H9 (cell line): ENCODE data around the gene C6orf15. TPM values are rescaled to one million over a fixed set of nuclear protein-coding genes. Genes with fewer than 3 reads are reported as not detected.

Experiments used
- DNase-seq: peaks from one replicate; pipeline ENCODE4 v3.0.0-alpha.2; 2017
- H2AFZ ChIP-seq: one replicate; pipeline ENCODE4 v1.6.1; 2013; ENCODE audit warnings: mild to moderate bottlenecking, low read length, control low read depth, moderate library complexity
- H2AK5ac ChIP-seq: 2 replicates; pipeline ENCODE4 v1.6.1; 2013; ENCODE audit warnings: low read length, control low read depth, mixed read lengths; ENCODE audit not compliant: insufficient read length
- H2BK120ac ChIP-seq: one replicate; pipeline ENCODE4 v1.6.1; 2013; ENCODE audit warnings: low read depth, mild to moderate bottlenecking, low read length, control low read depth, inconsistent platforms; ENCODE audit not compliant: poor library complexity, severe bottlenecking
- H2BK12ac ChIP-seq: 2 replicates; pipeline ENCODE4 v1.6.1; 2013; ENCODE audit warnings: low read length, control low read depth, mixed read lengths, low read depth; ENCODE audit not compliant: insufficient read length
- H2BK15ac ChIP-seq: 2 replicates; pipeline ENCODE4 v1.6.1; 2013; ENCODE audit warnings: low read depth, low read length, control low read depth
- H2BK20ac ChIP-seq: one replicate; pipeline ENCODE4 v1.6.1; 2013; ENCODE audit warnings: low read depth, mild to moderate bottlenecking, low read length, control low read depth, inconsistent platforms; ENCODE audit not compliant: poor library complexity, severe bottlenecking
- H2BK5ac ChIP-seq: 2 replicates; pipeline ENCODE4 v1.6.1; 2013; ENCODE audit warnings: low read length, control low read depth, mixed read lengths; ENCODE audit not compliant: insufficient read length
- H3K14ac ChIP-seq: 2 replicates; pipeline ENCODE4 v1.6.1; 2013; ENCODE audit warnings: low read length, control low read depth; ENCODE audit not compliant: insufficient read depth
- H3K18ac ChIP-seq: 2 replicates; pipeline ENCODE4 v1.6.1; 2013; ENCODE audit warnings: low read depth, mild to moderate bottlenecking, mixed read lengths, low read length, control low read depth; ENCODE audit not compliant: insufficient read length
- H3K23ac ChIP-seq: 2 replicates; pipeline ENCODE4 v1.6.1; 2013; ENCODE audit warnings: low read length, control low read depth, mixed read lengths, low read depth; ENCODE audit not compliant: insufficient read length
- H3K23me2 ChIP-seq: 2 replicates; pipeline ENCODE4 v1.6.1; 2013; ENCODE audit warnings: low read depth, mild to moderate bottlenecking, mixed read lengths, low read length, control low read depth; ENCODE audit not compliant: insufficient read length, poor library complexity, severe bottlenecking
- H3K27ac ChIP-seq: 2 replicates; pipeline ENCODE4 v1.5.1; 2013; ENCODE audit warnings: low read length, control low read depth, mixed read lengths, low read depth; ENCODE audit not compliant: insufficient read length
- H3K27me3 ChIP-seq: 2 replicates; pipeline ENCODE4 v1.6.1; 2013; ENCODE audit warnings: low read length, control low read depth, inconsistent platforms; ENCODE audit not compliant: insufficient read depth
- H3K4ac ChIP-seq: 2 replicates; pipeline ENCODE4 v1.6.1; 2013; ENCODE audit warnings: low read depth, mild to moderate bottlenecking, control low read depth, inconsistent platforms, low read length, moderate library complexity
- H3K4me1 ChIP-seq: 2 replicates; pipeline ENCODE4 v1.6.1; 2013; ENCODE audit warnings: low read length, control low read depth, inconsistent platforms; ENCODE audit not compliant: insufficient read depth
- H3K4me2 ChIP-seq: 2 replicates; pipeline ENCODE4 v1.6.1; 2013; ENCODE audit warnings: low read length, control low read depth, mixed read lengths; ENCODE audit not compliant: insufficient read length, insufficient read depth
- H3K56ac ChIP-seq: 2 replicates; pipeline ENCODE4 v1.6.1; 2013; ENCODE audit warnings: low read depth, mild to moderate bottlenecking, mixed read lengths, low read length, control low read depth; ENCODE audit not compliant: insufficient read length
- H3K79me1 ChIP-seq: 2 replicates; pipeline ENCODE4 v1.6.1; 2013; ENCODE audit warnings: low read depth, mild to moderate bottlenecking, moderate library complexity, low read length, control low read depth, inconsistent platforms; ENCODE audit not compliant: insufficient read depth, poor library complexity, severe bottlenecking
- H3K79me2 ChIP-seq: 2 replicates; pipeline ENCODE4 v1.6.1; 2013; ENCODE audit warnings: low read length, control low read depth, inconsistent platforms; ENCODE audit not compliant: insufficient read depth
- H3K9ac ChIP-seq: 2 replicates; pipeline ENCODE4 v1.6.1; 2013; ENCODE audit warnings: low read length, control low read depth, mixed read lengths; ENCODE audit not compliant: insufficient read length; ENCODE audit errors: extremely low read depth
- H3K9me3 ChIP-seq: one replicate; pipeline ENCODE4 v1.6.1; 2013; ENCODE audit warnings: low read depth, low read length, inconsistent platforms; ENCODE audit not compliant: control insufficient read depth
- H3T11ph ChIP-seq: one replicate; pipeline ENCODE4 v1.6.1; 2013; ENCODE audit warnings: mild to moderate bottlenecking, low read length, control low read depth, inconsistent platforms
- H4K20me1 ChIP-seq: one replicate; pipeline ENCODE4 v1.6.1; 2013; ENCODE audit not compliant: control insufficient read depth, insufficient read length, insufficient read depth
- H4K5ac ChIP-seq: 2 replicates; pipeline ENCODE4 v1.6.1; 2013; ENCODE audit warnings: low read depth, mild to moderate bottlenecking, mixed read lengths, low read length, control low read depth; ENCODE audit not compliant: insufficient read length
- H4K8ac ChIP-seq: replicated peaks from 2 replicates; pipeline ENCODE4 v1.6.1; 2013; ENCODE audit warnings: low read length, control low read depth, mixed read lengths, low read depth; ENCODE audit not compliant: insufficient read length
- H4K91ac ChIP-seq: 2 replicates; pipeline ENCODE4 v1.6.1; 2013; ENCODE audit warnings: low read depth, mild to moderate bottlenecking, moderate library complexity, mixed read lengths, low read length, control low read depth; ENCODE audit not compliant: insufficient read length
- H3K27ac Mint-ChIP-seq, 3 experiments: 2 replicates in 2 of 3; 3 replicates in 1 of 3; pipeline ENCODE4 v1.8.0; 2020 to 2021; ENCODE audit warnings: mixed read lengths in 3 of 3, mild to moderate bottlenecking in 1 of 3, moderate library complexity in 1 of 3
- H3K27me3 Mint-ChIP-seq: 2 replicates; pipeline ENCODE4 v1.8.0; 2021; ENCODE audit warnings: low read depth, mild to moderate bottlenecking, moderate library complexity, mixed read lengths
- H3K36me3 Mint-ChIP-seq, 3 experiments: 2 replicates in 2 of 3; 3 replicates in 1 of 3; pipeline ENCODE4 v1.8.0; 2020 to 2021; ENCODE audit warnings: low read depth in 3 of 3, mixed read lengths in 3 of 3; ENCODE audit not compliant: insufficient read depth in 1 of 3
- H3K4me1 Mint-ChIP-seq, 2 experiments: 2 replicates each; pipeline ENCODE4 v1.8.0; 2020; ENCODE audit warnings: mixed read lengths in 2 of 2
- H3K4me3 Mint-ChIP-seq, 2 experiments: 2 replicates in 1 of 2; 3 replicates in 1 of 2; pipeline ENCODE4 v1.8.0; 2020 to 2021; ENCODE audit warnings: mild to moderate bottlenecking in 2 of 2, mixed read lengths in 2 of 2, moderate library complexity in 1 of 2
- H3K9me3 Mint-ChIP-seq, 2 experiments: 2 replicates in 1 of 2; 3 replicates in 1 of 2; pipeline ENCODE4 v1.8.0; 2020; ENCODE audit warnings: mild to moderate bottlenecking in 2 of 2, mixed read lengths in 2 of 2, moderate library complexity in 1 of 2
- CTCF ChIP-seq: fragments of 200-600 bp; sonication (generic); conservative IDR thresholded peaks from 3 replicates; pipeline ENCODE4 v1.8.0; 2021; ENCODE audit warnings: antibody characterized with exemption, mild to moderate bottlenecking
- WGBS: extraction: QIAGEN DNeasy Blood & Tissue Kit; methylation state at CpG from one replicate; pipeline ENCODE4 v1.1.7; 2013; ENCODE audit warnings: missing lambda C conversion rate, low lambda C conversion rate, mixed read lengths; ENCODE audit not compliant: insufficient read length; ENCODE audit errors: extremely low coverage; 5-methylcytosine and 5-hydroxymethylcytosine counted together
- total RNA-seq: library from RNA; stranded (reverse); gene quantifications from 2 replicates; pipeline ENCODE4 v1.2.1, GENCODE V29; 2021

The C6orf15 gene
- total RNA-seq, 1 experiment from 2014 or later: not detected

DNA sequence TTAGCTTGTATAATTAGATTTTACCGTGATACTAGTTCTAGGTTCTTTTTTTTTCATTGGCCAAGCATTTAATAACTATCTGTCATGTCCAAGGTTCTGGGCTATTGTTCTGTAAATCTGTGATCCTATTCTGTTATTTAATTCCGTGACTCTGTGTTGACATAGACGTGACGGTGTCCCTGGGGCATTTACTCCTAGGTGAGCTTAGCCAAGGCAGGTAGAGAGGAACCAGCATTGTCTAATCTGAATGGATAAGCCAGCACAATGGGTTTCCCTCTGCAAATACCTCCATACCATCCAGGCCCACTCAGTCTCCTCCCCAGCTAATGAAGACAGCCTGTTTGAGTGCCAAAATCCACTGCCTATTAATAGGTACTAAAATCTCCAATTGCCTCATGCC is 16.8 kb upstream of the C6orf15 start:
- no CpG with 5 or more reads among the region's 4 CpGs for WGBS
- H3T11ph ChIP-seq: no peak overlapping the region
- H3K9me3 ChIP-seq: no peaks in the 10 kb centered on the region
- H2AFZ ChIP-seq: no peak overlapping the region
- H3K4me1 ChIP-seq: no peaks in the 10 kb centered on the region
- Mint-ChIP-seq H3K27me3 (peaks cover 8% of the 10 kb centered on the region), H3K4me3 (no peak overlapping the region), H3K4me1 (peaks cover 38 to 44% of the 10 kb centered on the region in 2 experiments), H3K27ac (no peak overlapping the region; a peak in 1 of 7 replicates), H3K36me3 (no peaks in the 10 kb centered on the region), H3K9me3 (no peaks in the 10 kb centered on the region; a peak in 1 of 5 replicates)
- H3K56ac ChIP-seq: no peak overlapping the region
- H2BK120ac ChIP-seq: no peak overlapping the region
- H2BK20ac ChIP-seq: no peak overlapping the region
- no peaks in the 10 kb centered on the region for H3K23me2 ChIP-seq
- no peak overlapping the region for H2BK5ac ChIP-seq
- no peaks in the 10 kb centered on the region for H3K27me3 ChIP-seq
- H3K18ac ChIP-seq: no peak overlapping the region
- no peak overlapping the region for H3K4me2 ChIP-seq
- H2BK15ac ChIP-seq: no peak overlapping the region
- H4K5ac ChIP-seq: no peak overlapping the region
- H2BK12ac ChIP-seq: no peak overlapping the region
- no peak overlapping the region for H4K8ac ChIP-seq
- H3K23ac ChIP-seq: no peak overlapping the region
- no peak overlapping the region for H3K9ac ChIP-seq
- no peak for TF ChIP-seq CTCF
- no peaks in the 10 kb centered on the region for H4K20me1 ChIP-seq
- no peak for DNase-seq
- H3K79me1 ChIP-seq: no peaks in the 10 kb centered on the region
- no peak overlapping the region for H3K14ac ChIP-seq
- H4K91ac ChIP-seq: no peak overlapping the region
- H3K4ac ChIP-seq: no peak overlapping the region
- H3K27ac ChIP-seq: no peak overlapping the region
- H3K79me2 ChIP-seq: no peaks in the 10 kb centered on the region
- no peak overlapping the region for H2AK5ac ChIP-seq
